Activated naive CD8-positive, alpha-beta T cell (primary cell): Measurements from ENCODE around the gene DOCK11.

ENCODE experiments used
- H3K27ac Mint-ChIP-seq: one replicate; pipeline ENCODE4 v1.8.0; 2021; ENCODE audit warnings: mixed read lengths
- H3K27me3 Mint-ChIP-seq: one replicate; pipeline ENCODE4 v1.8.0; 2021; ENCODE audit warnings: mixed read lengths
- H3K36me3 Mint-ChIP-seq: one replicate; pipeline ENCODE4 v1.8.0; 2021; ENCODE audit warnings: mixed read lengths
- H3K4me1 Mint-ChIP-seq: one replicate; pipeline ENCODE4 v1.8.0; 2021; ENCODE audit warnings: low read depth, mixed read lengths
- H3K4me3 Mint-ChIP-seq: one replicate; pipeline ENCODE4 v1.8.0; 2021; ENCODE audit warnings: mild to moderate bottlenecking, mixed read lengths
- H3K9me3 Mint-ChIP-seq: one replicate; pipeline ENCODE4 v1.8.0; 2021; ENCODE audit warnings: low read depth, mixed read lengths

DOCK11 gene

GRCh38 chrX:118536204-118536603, 40.6 kb downstream of the DOCK11 start:
- peak overlapping the region; percentile 83 for H3K4me3 Mint-ChIP-seq
- H3K9me3 Mint-ChIP-seq = no peaks in the 10 kb centered on the region
- H3K4me1 Mint-ChIP-seq = peaks cover 76% of the 10 kb centered on the region
- H3K27ac Mint-ChIP-seq = peak overlapping the region; percentile 97
- H3K27me3 Mint-ChIP-seq = no peaks in the 10 kb centered on the region
- no peaks in the 10 kb centered on the region for H3K36me3 Mint-ChIP-seq

GRCh38 chrX:118536687-118537461, 41.3 kb downstream of the DOCK11 start:
- peaks cover 78% of the 10 kb centered on the region for H3K4me1 Mint-ChIP-seq
- peak overlapping the region; percentile 97 for H3K27ac Mint-ChIP-seq
- H3K4me3 Mint-ChIP-seq = peak overlapping the region; percentile 83
- H3K27me3 Mint-ChIP-seq = no peaks in the 10 kb centered on the region
- no peaks in the 10 kb centered on the region for H3K9me3 Mint-ChIP-seq
- no peaks in the 10 kb centered on the region for H3K36me3 Mint-ChIP-seq

- H3K9me3 Mint-ChIP-seq = no peaks in the 10 kb centered on the region
- H3K4me3 Mint-ChIP-seq = no peak overlapping the region
Observed at GRCh38 chrX:118538386-118538785, 42.8 kb downstream of the DOCK11 start.

GRCh38 chrX:118540342-118540741, 44.7 kb downstream of the DOCK11 start:
- Mint-ChIP-seq H3K4me3 (no peak overlapping the region), H3K36me3 (no peaks in the 10 kb centered on the region), H3K4me1 (peaks cover 56% of the 10 kb centered on the region), H3K27ac (peak overlapping the region; percentile 16), H3K27me3 (no peaks in the 10 kb centered on the region), H3K9me3 (no peaks in the 10 kb centered on the region)

More at GRCh38 chrX:118538386-118538785, 42.8 kb downstream of the DOCK11 start:
- no peaks in the 10 kb centered on the region for H3K27me3 Mint-ChIP-seq
- peaks cover 72% of the 10 kb centered on the region for H3K4me1 Mint-ChIP-seq
- H3K36me3 Mint-ChIP-seq = no peaks in the 10 kb centered on the region
- peak overlapping the region; percentile 56 for H3K27ac Mint-ChIP-seq

- no peak overlapping the region for H3K4me3 Mint-ChIP-seq
- peak overlapping the region; percentile 50 for H3K27ac Mint-ChIP-seq
- no peaks in the 10 kb centered on the region for H3K36me3 Mint-ChIP-seq
- no peaks in the 10 kb centered on the region for H3K27me3 Mint-ChIP-seq
- H3K9me3 Mint-ChIP-seq = no peaks in the 10 kb centered on the region
- H3K4me1 Mint-ChIP-seq = peaks cover 45% of the 10 kb centered on the region
Observed at GRCh38 chrX:118541482-118541881, 45.9 kb downstream of the DOCK11 start.

- H3K4me3 Mint-ChIP-seq = no peak overlapping the region
- peak overlapping the region; percentile 54 for H3K27ac Mint-ChIP-seq
- peaks cover 2% of the 10 kb centered on the region for H3K36me3 Mint-ChIP-seq
- no peaks in the 10 kb centered on the region for H3K9me3 Mint-ChIP-seq
- peaks cover 17% of the 10 kb centered on the region for H3K4me1 Mint-ChIP-seq
- H3K27me3 Mint-ChIP-seq = no peaks in the 10 kb centered on the region
Observed at GRCh38 chrX:118545510-118545909, 49.9 kb downstream of the DOCK11 start.

GRCh38 chrX:118548841-118549240, 53.2 kb downstream of the DOCK11 start:
- H3K27ac Mint-ChIP-seq = peak overlapping the region; percentile 28
- no peak overlapping the region for H3K4me3 Mint-ChIP-seq
- peaks cover 15% of the 10 kb centered on the region for H3K4me1 Mint-ChIP-seq
- no peaks in the 10 kb centered on the region for H3K9me3 Mint-ChIP-seq
- H3K36me3 Mint-ChIP-seq = peaks cover 3% of the 10 kb centered on the region
- no peaks in the 10 kb centered on the region for H3K27me3 Mint-ChIP-seq

- Mint-ChIP-seq H3K4me1 (peaks cover 21% of the 10 kb centered on the region), H3K27ac (peak overlapping the region; percentile 90), H3K9me3 (no peaks in the 10 kb centered on the region), H3K36me3 (peaks cover 3% of the 10 kb centered on the region), H3K27me3 (no peaks in the 10 kb centered on the region), H3K4me3 (no peak overlapping the region)
Observed at GRCh38 chrX:118550792-118551191, 55.2 kb downstream of the DOCK11 start.

GRCh38 chrX:118551426-118551825, 55.8 kb downstream of the DOCK11 start:
- Mint-ChIP-seq H3K36me3 (peaks cover 3% of the 10 kb centered on the region), H3K4me1 (peaks cover 21% of the 10 kb centered on the region), H3K27ac (no peak overlapping the region), H3K4me3 (no peak overlapping the region), H3K9me3 (no peaks in the 10 kb centered on the region), H3K27me3 (no peaks in the 10 kb centered on the region)

- Mint-ChIP-seq H3K27me3 (no peaks in the 10 kb centered on the region), H3K27ac (peak overlapping the region; percentile 28), H3K4me3 (no peak overlapping the region), H3K36me3 (peaks cover 3% of the 10 kb centered on the region), H3K9me3 (no peaks in the 10 kb centered on the region), H3K4me1 (peaks cover 21% of the 10 kb centered on the region)
Observed at GRCh38 chrX:118552121-118552900, 56.7 kb downstream of the DOCK11 start.

- no peak overlapping the region for H3K27ac Mint-ChIP-seq
- H3K9me3 Mint-ChIP-seq = no peaks in the 10 kb centered on the region
- peaks cover 3% of the 10 kb centered on the region for H3K36me3 Mint-ChIP-seq
- peaks cover 21% of the 10 kb centered on the region for H3K4me1 Mint-ChIP-seq
- H3K4me3 Mint-ChIP-seq = no peak overlapping the region
- no peaks in the 10 kb centered on the region for H3K27me3 Mint-ChIP-seq
Observed at GRCh38 chrX:118553042-118553710, 57.6 kb downstream of the DOCK11 start.

- no peaks in the 10 kb centered on the region for H3K9me3 Mint-ChIP-seq
- no peak overlapping the region for H3K4me3 Mint-ChIP-seq
- no peaks in the 10 kb centered on the region for H3K27me3 Mint-ChIP-seq
- peaks cover 27% of the 10 kb centered on the region for H3K4me1 Mint-ChIP-seq
- H3K36me3 Mint-ChIP-seq = peaks cover 3% of the 10 kb centered on the region
- peak overlapping the region; percentile 69 for H3K27ac Mint-ChIP-seq
Observed at GRCh38 chrX:118554511-118554910, 58.9 kb downstream of the DOCK11 start.

GRCh38 chrX:118558926-118559325, 63.3 kb downstream of the DOCK11 start:
- H3K27me3 Mint-ChIP-seq = no peaks in the 10 kb centered on the region
- peak overlapping the region; percentile 17 for H3K27ac Mint-ChIP-seq
- H3K4me1 Mint-ChIP-seq = peaks cover 25% of the 10 kb centered on the region
- H3K36me3 Mint-ChIP-seq = peaks cover 3% of the 10 kb centered on the region
- H3K9me3 Mint-ChIP-seq = no peaks in the 10 kb centered on the region
- no peak overlapping the region for H3K4me3 Mint-ChIP-seq

GRCh38 chrX:118560489-118560888, 64.9 kb downstream of the DOCK11 start:
- H3K4me1 Mint-ChIP-seq = peaks cover 22% of the 10 kb centered on the region
- peak overlapping the region; percentile 66 for H3K27ac Mint-ChIP-seq
- H3K36me3 Mint-ChIP-seq = peaks cover 3% of the 10 kb centered on the region
- H3K4me3 Mint-ChIP-seq = no peak overlapping the region
- H3K27me3 Mint-ChIP-seq = no peaks in the 10 kb centered on the region
- no peaks in the 10 kb centered on the region for H3K9me3 Mint-ChIP-seq
